A549 treated with dexamethasone at 1 μM for 4 hours (cell line): ENCODE results near the gene PRRX2. TPM values are rescaled to one million over a fixed set of nuclear protein-coding genes. Genes with fewer than 3 reads are reported as not detected.

Experiments
- total RNA-seq: library from RNA; stranded (reverse); fragments of 200-300 nt; extraction: Qiagen RNA extraction; gene quantifications from 5 replicates; pipeline ENCODE4 v1.2.3, GENCODE V29; 2022

Gene PRRX2
- total RNA-seq: 5.6 to 11.2 TPM (median 9.4 TPM) in 5 replicates

DNA sequence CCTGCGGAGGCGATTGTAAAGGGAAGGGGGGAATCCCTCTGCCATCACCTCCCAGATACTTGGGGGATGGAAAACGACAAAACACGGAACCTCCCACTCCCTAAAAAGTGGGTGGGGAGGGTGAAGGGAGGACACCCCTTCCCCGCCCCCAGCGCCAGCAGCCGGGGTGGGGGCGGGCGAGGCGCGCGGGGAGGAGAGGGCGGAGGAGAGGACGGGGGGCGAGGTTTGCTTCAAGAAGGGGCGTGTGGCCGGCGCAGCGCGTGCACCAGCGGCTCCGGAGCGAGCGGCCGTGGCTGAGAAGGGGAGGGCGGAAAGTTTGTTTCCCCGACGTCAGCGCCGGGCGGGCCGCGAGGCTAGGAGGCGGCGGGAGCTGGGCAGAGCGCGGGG is at the start of gene PRRX2:
Gene PRRX2 (plus strand): TSS at position 259 of the 387 bp plus-strand sequence. CDS start 221 bp downstream, outside the sequence.

DNA sequence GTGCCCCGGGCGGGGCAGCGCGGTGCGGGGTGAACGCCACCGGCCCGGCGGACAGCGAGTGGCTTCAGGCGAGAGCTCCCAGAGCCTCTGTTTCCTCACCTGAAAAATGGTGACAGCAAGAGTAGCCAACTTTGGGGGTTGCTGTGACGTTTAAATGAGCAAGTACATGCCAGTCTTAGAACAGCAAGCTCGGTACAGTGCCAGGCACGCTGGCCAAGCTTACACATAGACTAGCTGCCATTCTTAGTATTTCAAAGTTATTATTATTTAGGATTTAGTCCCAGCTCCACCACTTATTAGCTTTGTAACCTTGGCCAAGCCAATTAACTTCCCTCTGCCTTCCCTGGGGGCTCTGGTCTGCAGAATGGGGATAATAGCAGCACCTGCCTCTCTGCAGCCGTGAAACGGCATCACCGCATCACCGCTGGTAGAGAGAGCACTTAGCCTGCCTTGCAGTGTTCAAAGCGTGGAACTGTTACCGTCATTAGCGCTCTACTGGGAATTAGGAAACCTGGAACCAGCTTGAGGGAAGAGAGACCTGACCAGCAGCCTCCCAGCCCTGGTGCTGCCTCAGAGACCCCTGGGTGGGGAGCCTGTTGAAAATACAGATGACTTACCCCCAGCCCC is 44.7 kb upstream of the PRRX2 start, which contains the start of gene C9orf50:
Gene C9orf50 (minus strand): TSS at position 433 of the 627 bp plus-strand sequence. CDS start 527 bp downstream, outside the sequence.

DNA sequence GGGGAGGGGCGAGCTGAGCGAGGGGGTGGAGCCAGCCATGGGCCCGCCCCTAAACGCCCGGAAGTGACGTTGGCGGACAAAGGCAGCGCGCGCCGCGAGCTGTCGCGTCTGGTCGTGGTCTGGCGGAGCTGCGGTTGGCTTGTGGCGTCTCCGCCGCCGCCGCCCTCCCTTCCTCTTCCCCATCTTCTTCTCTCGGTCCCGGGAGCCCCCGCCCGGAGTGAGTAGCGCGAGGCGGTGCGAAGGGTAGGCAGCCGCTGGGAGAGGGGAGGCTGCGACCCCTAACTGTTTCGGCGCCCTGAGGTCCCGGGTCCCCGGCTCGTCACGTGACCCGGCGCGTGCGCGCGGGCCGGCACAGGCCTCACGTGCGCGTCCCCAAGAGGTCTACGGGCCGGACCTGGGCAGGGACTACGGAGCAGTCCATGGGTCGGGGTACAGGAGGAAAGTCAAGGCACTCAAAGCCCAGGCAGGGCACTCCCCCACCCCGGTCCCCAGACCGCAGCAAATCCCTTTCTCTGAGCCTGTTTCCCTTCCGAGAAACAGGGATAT is 39.3 kb upstream of the PRRX2 start, which contains the start of gene NTMT1:
Gene NTMT1 (plus strand): TSS at position 85 of the 546 bp plus-strand sequence. CDS start 6,541 bp downstream, outside the sequence.

DNA sequence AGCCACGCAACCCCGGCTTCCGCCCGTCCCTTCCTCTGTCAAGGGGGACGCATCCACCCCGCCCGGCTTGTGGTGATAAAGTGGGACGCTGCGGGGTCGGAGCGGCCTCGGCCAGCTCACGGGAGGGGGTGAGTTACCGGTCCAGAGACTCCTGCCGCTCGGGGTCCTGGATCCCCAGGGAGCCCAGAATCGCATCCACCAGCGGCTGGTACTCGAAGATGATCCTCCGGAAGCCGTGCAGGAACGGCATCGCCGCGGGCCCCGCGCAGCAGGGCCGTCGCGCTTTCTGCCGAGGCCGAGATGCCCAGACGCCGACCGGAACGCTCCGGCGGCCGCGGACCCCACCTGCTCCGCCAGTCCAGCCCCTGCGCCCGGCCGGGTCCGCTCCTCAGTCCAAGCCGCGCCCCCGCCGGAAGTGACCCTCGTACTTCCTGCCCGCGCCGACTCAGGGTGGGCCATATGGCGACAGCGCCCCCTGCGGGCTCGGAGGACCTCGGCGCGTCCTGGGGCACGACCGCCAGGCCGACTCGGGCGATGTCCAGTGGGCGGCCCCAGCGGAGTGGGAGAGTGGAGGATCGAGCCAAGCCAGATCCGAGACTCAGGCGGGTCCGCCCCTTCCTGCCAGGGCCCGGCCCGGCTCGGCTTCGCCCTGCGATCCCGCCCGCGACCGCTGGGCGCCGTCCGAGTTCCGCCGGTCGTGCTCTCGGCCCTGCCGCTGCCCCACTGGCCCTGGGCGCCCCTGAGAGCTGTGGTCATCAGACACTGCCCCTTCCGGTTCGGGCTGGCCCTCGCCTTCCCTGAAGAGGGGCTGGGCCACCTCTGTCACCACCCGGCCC is 23.5 kb upstream of the PRRX2 start, which contains the start of gene ASB6:
Gene ASB6 (minus strand): TSS at position 402 of the 836 bp plus-strand sequence. CDS start 152 bp downstream, at position 250.

DNA sequence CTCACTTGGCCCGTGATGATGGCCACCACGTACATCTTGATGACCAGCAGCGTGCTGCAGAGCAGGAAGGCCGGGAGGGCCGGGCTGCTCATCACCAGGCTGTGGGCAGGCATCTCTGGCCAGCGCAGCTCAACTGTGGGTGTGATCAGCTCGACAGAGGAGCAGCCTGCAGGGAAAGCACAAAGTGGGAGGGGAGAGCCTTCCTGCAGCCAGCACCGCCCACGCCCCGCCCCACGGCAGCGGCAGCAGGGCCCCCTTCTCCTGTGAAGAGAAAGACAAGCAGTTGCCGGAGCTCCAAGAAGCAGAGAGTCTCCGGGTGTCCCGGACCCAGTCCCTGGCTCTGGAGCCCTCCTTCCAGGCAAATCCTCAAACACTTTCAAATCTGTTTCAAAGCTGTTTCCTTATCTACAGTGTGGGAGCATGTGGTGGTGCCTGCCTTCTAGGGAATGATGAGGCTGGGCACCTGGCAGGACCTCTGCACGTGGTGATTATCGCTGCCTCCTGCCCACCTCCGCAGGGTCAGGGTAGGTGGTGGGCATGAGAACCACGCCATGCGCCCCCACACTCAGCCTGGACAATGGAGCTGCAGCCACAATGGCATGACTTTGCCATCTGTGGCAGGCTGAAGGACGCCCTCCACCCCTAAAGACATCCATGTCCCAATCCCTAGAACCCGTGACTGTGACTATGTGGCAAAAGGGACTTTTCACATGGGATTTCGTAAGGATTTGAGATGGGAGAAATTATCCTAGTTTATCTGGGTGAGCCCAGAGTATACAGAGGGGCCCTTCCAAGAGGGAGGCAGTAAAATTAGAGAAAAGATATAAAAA is 87.7 kb downstream of the PRRX2 start, which contains the start of gene PTGES:
Gene PTGES (minus strand): TSS at position 143 of the 830 bp plus-strand sequence. CDS start 30 bp downstream, at position 113.

Other genes with a start within 250 kb of the PRRX2 start
- 0.08 to 0.18 TPM in 2 of 5 replicates, not detected in the others for gene C9orf50, start 44.5 kb upstream of the PRRX2 start, total RNA-seq
- gene NTMT1, start 39.5 kb upstream of the PRRX2 start, total RNA-seq: 81.8 to 98.1 TPM (median 91.1 TPM) in 5 replicates
- 17.4 to 25.0 TPM (median 24.2 TPM) in 5 replicates for gene ASB6, start 23.5 kb upstream of the PRRX2 start, total RNA-seq
- gene PTGES, start 87.4 kb downstream of the PRRX2 start, total RNA-seq: 152 to 184 TPM (median 163 TPM) in 5 replicates
- 21.2 to 27.1 TPM (median 24.1 TPM) in 5 replicates for gene TOR1B, start 137.5 kb downstream of the PRRX2 start, total RNA-seq
- gene TOR1A, start 158.5 kb downstream of the PRRX2 start, total RNA-seq: 56.3 to 63.0 TPM (median 62.6 TPM) in 5 replicates
- 49.0 to 55.6 TPM (median 54.2 TPM) in 5 replicates for gene C9orf78, start 169.6 kb downstream of the PRRX2 start, total RNA-seq
- gene USP20, start 169.8 kb downstream of the PRRX2 start, total RNA-seq: 4.0 to 6.2 TPM (median 5.5 TPM) in 5 replicates